ENCODE data around the gene MSI2.

DNA sequence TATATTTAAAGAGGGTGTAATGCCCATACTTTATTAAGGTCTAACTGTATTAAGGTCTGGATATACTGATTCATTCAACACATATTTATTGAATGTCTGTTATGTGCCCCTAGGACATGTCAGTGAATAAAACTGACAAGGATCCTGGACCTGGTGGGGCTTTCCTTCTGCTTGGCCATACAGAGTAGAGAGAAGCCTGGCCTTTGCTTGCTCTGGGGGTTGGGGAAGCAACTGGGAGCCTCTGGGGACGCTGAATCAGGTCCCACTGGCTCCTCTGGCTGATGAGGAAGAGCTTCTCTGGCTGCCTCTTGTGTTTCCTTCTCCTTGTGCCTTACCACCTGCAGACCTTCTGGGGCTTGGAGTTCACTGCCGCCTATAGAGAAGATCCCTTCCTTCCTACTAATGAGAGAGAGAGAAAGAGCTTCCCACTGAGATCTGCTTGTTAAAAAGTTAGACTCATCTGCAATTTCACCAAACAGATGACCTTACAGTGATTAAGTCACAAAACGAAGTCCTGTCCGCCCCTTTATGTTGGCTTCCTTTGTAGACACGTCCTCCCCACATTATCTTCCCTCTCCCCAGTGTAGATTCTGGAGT, 49.7 kb downstream of the MSI2 start:
- TF ChIP-seq, protein P1, sequence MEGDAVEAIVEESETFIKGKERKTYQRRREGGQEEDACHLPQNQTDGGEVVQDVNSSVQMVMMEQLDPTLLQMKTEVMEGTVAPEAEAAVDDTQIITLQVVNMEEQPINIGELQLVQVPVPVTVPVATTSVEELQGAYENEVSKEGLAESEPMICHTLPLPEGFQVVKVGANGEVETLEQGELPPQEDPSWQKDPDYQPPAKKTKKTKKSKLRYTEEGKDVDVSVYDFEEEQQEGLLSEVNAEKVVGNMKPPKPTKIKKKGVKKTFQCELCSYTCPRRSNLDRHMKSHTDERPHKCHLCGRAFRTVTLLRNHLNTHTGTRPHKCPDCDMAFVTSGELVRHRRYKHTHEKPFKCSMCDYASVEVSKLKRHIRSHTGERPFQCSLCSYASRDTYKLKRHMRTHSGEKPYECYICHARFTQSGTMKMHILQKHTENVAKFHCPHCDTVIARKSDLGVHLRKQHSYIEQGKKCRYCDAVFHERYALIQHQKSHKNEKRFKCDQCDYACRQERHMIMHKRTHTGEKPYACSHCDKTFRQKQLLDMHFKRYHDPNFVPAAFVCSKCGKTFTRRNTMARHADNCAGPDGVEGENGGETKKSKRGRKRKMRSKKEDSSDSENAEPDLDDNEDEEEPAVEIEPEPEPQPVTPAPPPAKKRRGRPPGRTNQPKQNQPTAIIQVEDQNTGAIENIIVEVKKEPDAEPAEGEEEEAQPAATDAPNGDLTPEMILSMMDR (IDR thresholded peaks at IDR 0.05): no peak
- TF ChIP-seq EP300 (IDR thresholded peaks at IDR 0.05) (no peak), POLR2A (IDR thresholded peaks at IDR 0.05) (no peak), POLR2AphosphoS5 (IDR thresholded peaks at IDR 0.05) (no peak)

All from sigmoid colon (tissue), 4 donors.